GM23248 (cell line): ENCODE data around the gene WDCP. TPM values are rescaled to one million over a fixed set of nuclear protein-coding genes. Genes with fewer than 3 reads are reported as not detected.
"Not testable (repeated sequence)": the region's sequence is repeated elsewhere in the genome, so short reads cannot be mapped to it uniquely, and the experiment has no call there.

Experiments
- DNase-seq: peaks from one replicate; pipeline ENCODE4 v3.0.0-alpha.2; 2015
- H2AFZ ChIP-seq: fragments of 200-600 bp; sonication (generic); 2 replicates; pipeline ENCODE4 v1.6.1; 2016; ENCODE audit warnings: antibody characterized with exemption
- H3F3A ChIP-seq: fragments of 200-600 bp; sonication (generic); 2 replicates; pipeline ENCODE4 v1.6.1; 2016; ENCODE audit warnings: mild to moderate bottlenecking, antibody characterized with exemption, mixed run types; ENCODE audit not compliant: insufficient read depth
- H3K27ac ChIP-seq: fragments of 200-600 bp; sonication (generic); 2 replicates; pipeline ENCODE4 v1.5.1; 2016; ENCODE audit warnings: mild to moderate bottlenecking
- H3K27me3 ChIP-seq: fragments of 200-600 bp; sonication (generic); replicated peaks from 2 replicates; pipeline ENCODE4 v1.6.1; 2016; ENCODE audit warnings: mild to moderate bottlenecking; ENCODE audit not compliant: insufficient read depth
- H3K36me3 ChIP-seq: fragments of 200-600 bp; sonication (generic); 2 replicates; pipeline ENCODE4 v1.6.1; 2016; ENCODE audit warnings: low read depth, mild to moderate bottlenecking
- H3K4me1 ChIP-seq: fragments of 200-600 bp; sonication (generic); 2 replicates; pipeline ENCODE4 v1.6.1; 2016; ENCODE audit warnings: mild to moderate bottlenecking; ENCODE audit not compliant: insufficient read depth
- H3K4me2 ChIP-seq: fragments of 200-600 bp; sonication (generic); one replicate; pipeline ENCODE4 v1.6.1; 2016; ENCODE audit warnings: mild to moderate bottlenecking; ENCODE audit not compliant: unreplicated experiment
- H3K4me3 ChIP-seq: fragments of 200-600 bp; sonication (generic); 2 replicates; pipeline ENCODE4 v1.5.1; 2016; ENCODE audit warnings: mild to moderate bottlenecking
- H3K79me2 ChIP-seq: fragments of 200-600 bp; sonication (generic); 2 replicates; pipeline ENCODE4 v1.6.1; 2016; ENCODE audit warnings: mild to moderate bottlenecking; ENCODE audit not compliant: insufficient read depth
- H3K9ac ChIP-seq: fragments of 200-600 bp; sonication (generic); 2 replicates; pipeline ENCODE4 v1.6.1; 2016; ENCODE audit warnings: mild to moderate bottlenecking
- H3K9me2 ChIP-seq: fragments of 200-600 bp; sonication (generic); 2 replicates; pipeline ENCODE4 v1.6.1; 2016; ENCODE audit warnings: mixed run types, mild to moderate bottlenecking, moderate library complexity; ENCODE audit not compliant: insufficient read depth
- H3K9me3 ChIP-seq: fragments of 200-600 bp; sonication (generic); one replicate; pipeline ENCODE4 v1.6.1; 2017; ENCODE audit warnings: low read depth
- H4K20me1 ChIP-seq: fragments of 200-600 bp; sonication (generic); 2 replicates; pipeline ENCODE4 v1.6.0; 2016; ENCODE audit not compliant: insufficient read depth
- EZH2 ChIP-seq: fragments of 200-600 bp; sonication (generic); IDR thresholded peaks from 2 replicates; pipeline ENCODE4 v1.6.1; 2018; ENCODE audit warnings: antibody characterized with exemption, mild to moderate bottlenecking; ENCODE audit not compliant: insufficient read depth, poor library complexity, severe bottlenecking
- EZH2phosphoT487 ChIP-seq: fragments of 200-600 bp; sonication (generic); IDR thresholded peaks from 2 replicates; pipeline ENCODE4 v1.6.1; 2018; ENCODE audit warnings: antibody characterized with exemption, moderate library complexity, mild to moderate bottlenecking, low read depth; ENCODE audit not compliant: insufficient read depth
- WGBS, 2 experiments: methylation state at CpG; one replicate each; pipeline ENCODE4 v1.1.6; 2015 to 2017; ENCODE audit warnings: low lambda C conversion rate in 2 of 2, low coverage in 1 of 2; ENCODE audit errors: missing lambda C conversion rate in 2 of 2; 5-methylcytosine and 5-hydroxymethylcytosine counted together
- in situ Hi-C: fragments of 300-500 bp; cut with MboI; formaldehyde crosslinking; loops from 2 replicates; pipeline ENCODE4 v1.15.0; 2020
- polyA plus RNA-seq: library from polyadenylated mRNA; unstranded; fragments of >200 nt; fragmentation: Nextera tagmentation; extraction: Ambion mirVana; gene quantifications from 2 replicates; pipeline ENCODE4 v1.2.1, GENCODE V29; 2016
- total RNA-seq: library from RNA; depleted of rRNA; stranded (reverse); fragments of >200 nt; shearing (Covaris generic); gene quantifications from 2 replicates; pipeline ENCODE4 v1.2.3, GENCODE V29; 2014; rRNA removed

WDCP gene
- 6.1 and 7.6 TPM in 2 replicates for total RNA-seq
- polyA plus RNA-seq, result 3.8 and 4.2 TPM in 2 replicates

GRCh38 chr2:24046930-24047702 lies at the start of gene WDCP:
Gene WDCP (minus strand): TSS chr2:24047391. CDS start chr2:24039494, 7,897 bp downstream.
- Histone ChIP-seq H3K9me3 (no peaks in the 10 kb centered on the region), H3K4me1 (peaks cover 9% of the 10 kb centered on the region; the same call in 1 of the 2 replicates), H4K20me1 (no peaks in the 10 kb centered on the region), H3K27ac (peak within 1 kb of the TSS; percentile 19; the same call in 1 of the 2 replicates), H2AFZ (peak within 1 kb of the TSS; percentile 96), H3K9ac (peak within 1 kb of the TSS; percentile 78), H3K9me2 (no peaks in the 10 kb centered on the region), H3K4me3 (peak within 1 kb of the TSS; percentile 87), H3K79me2 (peaks cover 33% of the 10 kb centered on the region), H3K36me3 (no peaks in the 10 kb centered on the region), H3K4me2 (peak within 1 kb of the TSS; percentile 79), H3K27me3 (no peaks in the 10 kb centered on the region), H3F3A (peaks cover 10% of the 10 kb centered on the region)
- 1 to 2% methylated on average over 32 to 38 of the region's 38 CpGs for WGBS, 2 experiments
- in situ Hi-C loops, result no loop called here
- TF ChIP-seq EZH2 (no peak), EZH2phosphoT487 (no peak)
- peak; percentile 99 for DNase-seq

GRCh38 chr2:24095171-24095677 lies 48.0 kb upstream of the WDCP start:
- in situ Hi-C loops, H2AFZ ChIP-seq, H3K4me1 ChIP-seq, H4K20me1 ChIP-seq, H3K36me3 ChIP-seq, H3K4me3 ChIP-seq, H3K9me2 ChIP-seq, H3K79me2 ChIP-seq, H3K9ac ChIP-seq, DNase-seq, H3K9me3 ChIP-seq, H3K27me3 ChIP-seq, H3K27ac ChIP-seq, H3K4me2 ChIP-seq, H3F3A ChIP-seq: not testable (repeated sequence)
- WGBS, 2 experiments, result 81 to 84% methylated on average over 15 to 17 of the region's 17 CpGs

DNA sequence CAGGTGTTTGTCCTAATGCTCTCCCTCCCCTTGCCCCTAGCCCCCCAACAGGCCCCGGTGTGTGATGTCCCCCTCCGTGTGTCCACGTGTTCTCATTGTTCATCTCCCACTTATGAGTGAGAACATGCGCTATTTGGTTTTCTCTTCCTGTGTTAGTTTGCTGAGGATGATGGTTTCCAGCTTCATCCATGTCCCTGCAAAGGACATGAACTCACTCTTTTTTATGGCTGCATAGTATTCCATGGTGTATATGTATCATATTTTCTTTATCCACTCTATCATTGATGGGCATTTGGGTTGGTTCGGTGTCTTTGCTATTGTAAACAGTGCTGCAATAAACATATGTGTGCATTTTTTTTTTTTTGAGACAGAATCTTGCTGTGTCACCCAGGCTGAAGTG lies 46.1 kb upstream of the WDCP start:
- H3K4me1 ChIP-seq, H3K9ac ChIP-seq, DNase-seq, H3F3A ChIP-seq, H3K9me2 ChIP-seq, in situ Hi-C loops, H3K27ac ChIP-seq, H3K36me3 ChIP-seq, H3K4me3 ChIP-seq, H3K4me2 ChIP-seq, H3K9me3 ChIP-seq, H3K27me3 ChIP-seq, H3K79me2 ChIP-seq, H2AFZ ChIP-seq, H4K20me1 ChIP-seq: not testable (repeated sequence)
- 98 to 99% methylated on average over 5 of the region's 5 CpGs for WGBS, 2 experiments

DNA sequence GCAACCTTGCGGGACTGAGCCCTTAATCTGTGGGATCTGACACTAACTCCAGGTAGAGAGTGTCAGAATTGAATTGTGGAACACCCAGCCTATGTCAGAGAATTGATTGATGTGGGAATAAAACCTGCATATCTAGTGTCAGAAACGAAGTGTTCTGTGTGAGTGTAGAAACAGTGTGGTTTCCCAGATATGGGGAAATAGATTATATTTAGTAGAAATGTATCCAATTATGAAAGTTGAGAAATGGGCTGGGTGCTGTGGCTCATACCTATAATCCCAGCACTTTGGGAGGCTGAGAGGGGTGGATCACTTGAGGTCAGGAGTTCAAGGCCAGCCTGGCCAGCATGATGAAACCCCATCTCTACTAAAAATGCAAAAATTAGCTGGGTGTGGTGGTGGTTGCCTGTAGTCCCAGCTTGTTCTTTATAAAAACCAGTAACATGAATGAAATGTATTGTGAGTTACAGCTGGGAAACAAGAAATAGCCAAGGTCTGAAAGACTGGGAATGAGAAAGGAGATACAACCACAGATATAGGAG lies 41.7 kb upstream of the WDCP start:
- H3K27ac ChIP-seq, result no peak overlapping the region
- WGBS, 2 experiments, result 73 to 81% methylated on average over 2 of the region's 2 CpGs
- H3K9me3 ChIP-seq, result no peaks in the 10 kb centered on the region
- no peaks in the 10 kb centered on the region for H3K9me2 ChIP-seq
- 0 out of 2 replicates have a peak, but pooled peaks cover 4% of the 10 kb centered on the region for H3F3A ChIP-seq
- no peaks in the 10 kb centered on the region for H4K20me1 ChIP-seq
- no peaks in the 10 kb centered on the region for H3K36me3 ChIP-seq
- in situ Hi-C loops, result no loop called here
- no peaks in the 10 kb centered on the region for H3K27me3 ChIP-seq
- H3K9ac ChIP-seq, result no peak overlapping the region
- no peak overlapping the region for H3K4me2 ChIP-seq
- DNase-seq, result no peak
- no peak overlapping the region for H2AFZ ChIP-seq
- H3K79me2 ChIP-seq, result no peaks in the 10 kb centered on the region
- 0 out of 2 replicates have a peak, but pooled peaks cover 6% of the 10 kb centered on the region for H3K4me1 ChIP-seq
- H3K4me3 ChIP-seq, result no peak overlapping the region
- TF ChIP-seq EZH2 (no peak), EZH2phosphoT487 (no peak)
